Measurements from ENCODE around the gene UGT3A1. TPM values are rescaled to one million over a fixed set of nuclear protein-coding genes. Genes with fewer than 3 reads are reported as not detected.

Gene UGT3A1
- total and polyA plus RNA-seq, 2 donors (not counting 1 experiment from before 2014, with no cell fraction given) = not detected

GRCh38 chr5:36007366-36007765, 16.2 kb upstream of the UGT3A1 start:
- no peak overlapping the region for H2AFZ ChIP-seq (ENCODE audit: low read length)
- H3K9me3 ChIP-seq (ENCODE audit: control insufficient read depth, insufficient read depth, low read depth, low read length) = no peaks in the 10 kb centered on the region
- no peak overlapping the region for H3K4me2 ChIP-seq (ENCODE audit: extremely low read depth, insufficient read depth, low read length)
- H3K36me3 ChIP-seq (ENCODE audit: control insufficient read depth, insufficient read depth, low read length) = no peaks in the 10 kb centered on the region
- H3K4me1 ChIP-seq (ENCODE audit: control insufficient read depth, extremely low read depth, insufficient read depth, low read length) = no peaks in the 10 kb centered on the region
- H3K4me3 ChIP-seq (replicated peaks in 1 of 4; ENCODE audit: control extremely low read depth in 1 of 4, insufficient read depth in 1 of 4, low read depth in 3 of 4, low read length in 4 of 4) = no peak overlapping the region
- H4K20me1 ChIP-seq (ENCODE audit: control insufficient read depth, extremely low read depth, insufficient read depth, low read length) = no peaks in the 10 kb centered on the region
- TF ChIP-seq CTCF (conservative IDR thresholded peaks at IDR 0.05 in 1 of 2, IDR thresholded peaks at IDR 0.05 in 1 of 2; ENCODE audit: low read depth in 1 of 2, low read length in 2 of 2) (no peak), EZH2 (IDR thresholded peaks at IDR 0.05; ENCODE audit: low read length, missing control alignments) (no peak)
- no peaks in the 10 kb centered on the region for H3K79me2 ChIP-seq (ENCODE audit: control insufficient read depth, insufficient read depth, low read length)
- no peak overlapping the region for H3K9ac ChIP-seq (ENCODE audit: insufficient read depth, low read length)
- H3K27me3 ChIP-seq (ENCODE audit: control insufficient read depth, insufficient read depth, low read length) = no peaks in the 10 kb centered on the region
- no peak overlapping the region for H3K27ac ChIP-seq (ENCODE audit: insufficient read depth, low read length)
- no peak for DNase-seq (ENCODE audit: low read depth in 2 of 2)

GRCh38 chr5:36006163-36006562, 15.0 kb upstream of the UGT3A1 start:
- H4K20me1 ChIP-seq (ENCODE audit: control insufficient read depth, extremely low read depth, insufficient read depth, low read length) = no peaks in the 10 kb centered on the region
- no peak overlapping the region for H3K4me2 ChIP-seq (ENCODE audit: extremely low read depth, insufficient read depth, low read length)
- H3K4me3 ChIP-seq (replicated peaks in 1 of 4; ENCODE audit: control extremely low read depth in 1 of 4, insufficient read depth in 1 of 4, low read depth in 3 of 4, low read length in 4 of 4) = no peak overlapping the region
- no peaks in the 10 kb centered on the region for H3K9me3 ChIP-seq (ENCODE audit: control insufficient read depth, insufficient read depth, low read depth, low read length)
- no peak for DNase-seq (ENCODE audit: low read depth in 2 of 2)
- TF ChIP-seq EZH2 (IDR thresholded peaks at IDR 0.05; ENCODE audit: low read length, missing control alignments) (no peak), CTCF (conservative IDR thresholded peaks at IDR 0.05 in 1 of 2, IDR thresholded peaks at IDR 0.05 in 1 of 2; ENCODE audit: low read depth in 1 of 2, low read length in 2 of 2) (no peak)
- H2AFZ ChIP-seq (ENCODE audit: low read length) = no peak overlapping the region
- no peaks in the 10 kb centered on the region for H3K27me3 ChIP-seq (ENCODE audit: control insufficient read depth, insufficient read depth, low read length)
- no peaks in the 10 kb centered on the region for H3K4me1 ChIP-seq (ENCODE audit: control insufficient read depth, extremely low read depth, insufficient read depth, low read length)
- H3K27ac ChIP-seq (ENCODE audit: insufficient read depth, low read length) = no peak overlapping the region
- H3K79me2 ChIP-seq (ENCODE audit: control insufficient read depth, insufficient read depth, low read length) = no peaks in the 10 kb centered on the region
- H3K9ac ChIP-seq (ENCODE audit: insufficient read depth, low read length) = no peak overlapping the region
- H3K36me3 ChIP-seq (ENCODE audit: control insufficient read depth, insufficient read depth, low read length) = no peaks in the 10 kb centered on the region

- Histone ChIP-seq H3K27me3 (ENCODE audit: control insufficient read depth, insufficient read depth, low read length) (no peaks in the 10 kb centered on the region), H3K4me2 (ENCODE audit: extremely low read depth, insufficient read depth, low read length) (no peak overlapping the region)
Measured at GRCh38 chr5:36001032-36001431, 9.8 kb upstream of the UGT3A1 start.

More at GRCh38 chr5:36001032-36001431, 9.8 kb upstream of the UGT3A1 start:
- H3K9me3 ChIP-seq (ENCODE audit: control insufficient read depth, insufficient read depth, low read depth, low read length) = no peaks in the 10 kb centered on the region
- H3K4me1 ChIP-seq (ENCODE audit: control insufficient read depth, extremely low read depth, insufficient read depth, low read length) = no peaks in the 10 kb centered on the region
- H3K36me3 ChIP-seq (ENCODE audit: control insufficient read depth, insufficient read depth, low read length) = no peaks in the 10 kb centered on the region
- no peak overlapping the region for H2AFZ ChIP-seq (ENCODE audit: low read length)
- no peak overlapping the region for H3K27ac ChIP-seq (ENCODE audit: insufficient read depth, low read length)
- DNase-seq (ENCODE audit: low read depth in 2 of 2) = no peak
- no peak for TF ChIP-seq CTCF (conservative IDR thresholded peaks at IDR 0.05 in 1 of 2, IDR thresholded peaks at IDR 0.05 in 1 of 2; ENCODE audit: low read depth in 1 of 2, low read length in 2 of 2)
- TF ChIP-seq EZH2 (IDR thresholded peaks at IDR 0.05; ENCODE audit: low read length, missing control alignments) = no peak
- no peaks in the 10 kb centered on the region for H4K20me1 ChIP-seq (ENCODE audit: control insufficient read depth, extremely low read depth, insufficient read depth, low read length)
- H3K79me2 ChIP-seq (ENCODE audit: control insufficient read depth, insufficient read depth, low read length) = no peaks in the 10 kb centered on the region
- H3K9ac ChIP-seq (ENCODE audit: insufficient read depth, low read length) = no peak overlapping the region
- no peak overlapping the region for H3K4me3 ChIP-seq (replicated peaks in 1 of 4; ENCODE audit: control extremely low read depth in 1 of 4, insufficient read depth in 1 of 4, low read depth in 3 of 4, low read length in 4 of 4)
